Measurements from ENCODE around the gene NAGPA. TPM values are rescaled to one million over a fixed set of nuclear protein-coding genes. Genes with fewer than 3 reads are reported as not detected.

Gene NAGPA
- total and polyA plus RNA-seq, 2 experiments from 2014 or later: 32.2 to 35.7 TPM

- 75% methylated on average over 20 of the region's 20 CpGs for WGBS (ENCODE audit: low lambda C conversion rate, missing lambda C conversion rate)
- H3K9me2 ChIP-seq (replicated peaks; ENCODE audit: insufficient read depth): no peaks in the 10 kb centered on the region
- no peaks in the 10 kb centered on the region for H3K9me3 ChIP-seq (ENCODE audit: low read depth)
- no peak for DNase-seq (ENCODE audit: low spot score)
- no peaks in the 10 kb centered on the region for H3K36me3 ChIP-seq (replicated peaks; ENCODE audit: insufficient read depth, low read depth)
- H3K4me1 ChIP-seq (ENCODE audit: insufficient read depth): no peaks in the 10 kb centered on the region
- H2AFZ ChIP-seq: no peak overlapping the region
- H3K27ac ChIP-seq: no peak overlapping the region
- peaks cover 16% of the 10 kb centered on the region for H3K27me3 ChIP-seq
- H3K79me2 ChIP-seq: no peaks in the 10 kb centered on the region
- H3K4me2 ChIP-seq: no peak overlapping the region
- no peaks in the 10 kb centered on the region for H4K20me1 ChIP-seq (ENCODE audit: insufficient read depth, poor library complexity, severe bottlenecking)
- H3K4me3 ChIP-seq: no peak overlapping the region
- TF ChIP-seq EZH2 (IDR thresholded peaks at IDR 0.05; ENCODE audit: borderline replicate concordance) (no peak), EZH2phosphoT487 (IDR thresholded peaks at IDR 0.05; ENCODE audit: low read depth, severe bottlenecking, unreplicated experiment) (no peak), CTCF (IDR thresholded peaks at IDR 0.05; ENCODE audit: poor library complexity) (no peak)
These were observed 51.5 kb downstream of the NAGPA start for GRCh38 chr16:4982056-4982867.

DNA sequence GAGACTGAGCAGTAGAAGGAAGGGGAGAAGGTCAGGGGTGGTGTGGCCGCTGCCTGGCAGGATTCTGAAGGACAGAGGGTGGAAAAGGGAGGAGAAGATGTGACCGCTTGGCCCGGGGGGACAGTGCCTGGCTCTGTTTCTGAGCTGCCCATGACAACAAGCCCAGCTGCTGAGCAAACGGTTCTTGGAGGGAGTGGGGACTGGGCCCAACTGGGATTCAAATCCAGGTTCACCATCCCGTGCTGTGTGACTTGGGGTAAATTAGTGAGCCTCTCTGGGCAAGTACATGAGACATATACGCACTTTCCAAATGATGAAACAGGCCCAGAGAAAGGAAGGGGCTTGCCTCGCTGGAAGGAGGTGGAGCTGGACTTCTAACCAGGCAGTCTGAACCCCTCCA, 52.3 kb downstream of the NAGPA start:
- H2AFZ ChIP-seq: no peak overlapping the region
- no peaks in the 10 kb centered on the region for H3K4me1 ChIP-seq (ENCODE audit: insufficient read depth)
- H3K27ac ChIP-seq: no peak overlapping the region
- no peaks in the 10 kb centered on the region for H3K9me2 ChIP-seq (replicated peaks; ENCODE audit: insufficient read depth)
- WGBS (ENCODE audit: low lambda C conversion rate, missing lambda C conversion rate): 90% methylated on average over 7 of the region's 7 CpGs
- no peak overlapping the region for H3K4me3 ChIP-seq
- no peaks in the 10 kb centered on the region for H3K79me2 ChIP-seq
- H3K4me2 ChIP-seq: no peak overlapping the region
- peaks cover 8% of the 10 kb centered on the region for H3K27me3 ChIP-seq
- H4K20me1 ChIP-seq (ENCODE audit: insufficient read depth, poor library complexity, severe bottlenecking): no peaks in the 10 kb centered on the region
- TF ChIP-seq EZH2phosphoT487 (IDR thresholded peaks at IDR 0.05; ENCODE audit: low read depth, severe bottlenecking, unreplicated experiment) (no peak), CTCF (IDR thresholded peaks at IDR 0.05; ENCODE audit: poor library complexity) (no peak), EZH2 (IDR thresholded peaks at IDR 0.05; ENCODE audit: borderline replicate concordance) (no peak)
- no peak for DNase-seq (ENCODE audit: low spot score)
- H3K9me3 ChIP-seq (ENCODE audit: low read depth): no peaks in the 10 kb centered on the region
- H3K36me3 ChIP-seq (replicated peaks; ENCODE audit: insufficient read depth, low read depth): no peaks in the 10 kb centered on the region

GRCh38 chr16:4980691-4981090, 53.0 kb downstream of the NAGPA start:
- Histone ChIP-seq H3K27me3 (peaks cover under 1% of the 10 kb centered on the region), H3K4me1 (ENCODE audit: insufficient read depth) (no peaks in the 10 kb centered on the region), H3K27ac (no peak overlapping the region), H3K36me3 (replicated peaks; ENCODE audit: insufficient read depth, low read depth) (no peaks in the 10 kb centered on the region), H2AFZ (no peak overlapping the region), H3K4me2 (no peak overlapping the region), H4K20me1 (ENCODE audit: insufficient read depth, poor library complexity, severe bottlenecking) (no peaks in the 10 kb centered on the region), H3K79me2 (no peaks in the 10 kb centered on the region), H3K4me3 (no peak overlapping the region), H3K9me3 (ENCODE audit: low read depth) (no peaks in the 10 kb centered on the region), H3K9me2 (replicated peaks; ENCODE audit: insufficient read depth) (no peaks in the 10 kb centered on the region)
- WGBS (ENCODE audit: low lambda C conversion rate, missing lambda C conversion rate): 87% methylated on average over 10 of the region's 10 CpGs
- TF ChIP-seq CTCF (IDR thresholded peaks at IDR 0.05; ENCODE audit: poor library complexity): no peak
- no peak for TF ChIP-seq EZH2 (IDR thresholded peaks at IDR 0.05; ENCODE audit: borderline replicate concordance)
- TF ChIP-seq EZH2phosphoT487 (IDR thresholded peaks at IDR 0.05; ENCODE audit: low read depth, severe bottlenecking, unreplicated experiment): no peak
- no peak for DNase-seq (ENCODE audit: low spot score)
